Caki2 (cell line): ENCODE results near the gene TBL1XR1. TPM values are rescaled to one million over a fixed set of nuclear protein-coding genes. Genes with fewer than 3 reads are reported as not detected.

Source experiments
- DNase-seq: peaks from one replicate; pipeline ENCODE4 v3.0.0-alpha.2; 2015; ENCODE audit warnings: low read depth
- in situ Hi-C: cut with HindIII; loops from 2 replicates; pipeline ENCODE4 v1.10.0; 2016; ENCODE audit warnings: low sequenced_read_pairs, low pct_unique_long_range_greater_than_20kb, mixed read lengths
- total RNA-seq: library from RNA; depleted of rRNA; stranded (reverse); fragments of >200 nt; shearing (Covaris generic); gene quantifications from 2 replicates; pipeline ENCODE4 v1.2.3, GENCODE V29; 2014; ENCODE audit warnings: low replicate concordance

TBL1XR1 gene
- total RNA-seq, 1 experiment from 2014 or later = 178 TPM

GRCh38 chr3:177060492-177060891, 136.8 kb downstream of the TBL1XR1 start:
- in situ Hi-C loops = no loop called here
- no peak for DNase-seq

GRCh38 chr3:177058648-177059047, 138.6 kb downstream of the TBL1XR1 start:
- in situ Hi-C loops = no loop called here
- no peak for DNase-seq

GRCh38 chr3:177057768-177058167, 139.5 kb downstream of the TBL1XR1 start:
- in situ Hi-C loops = no loop called here

DNA sequence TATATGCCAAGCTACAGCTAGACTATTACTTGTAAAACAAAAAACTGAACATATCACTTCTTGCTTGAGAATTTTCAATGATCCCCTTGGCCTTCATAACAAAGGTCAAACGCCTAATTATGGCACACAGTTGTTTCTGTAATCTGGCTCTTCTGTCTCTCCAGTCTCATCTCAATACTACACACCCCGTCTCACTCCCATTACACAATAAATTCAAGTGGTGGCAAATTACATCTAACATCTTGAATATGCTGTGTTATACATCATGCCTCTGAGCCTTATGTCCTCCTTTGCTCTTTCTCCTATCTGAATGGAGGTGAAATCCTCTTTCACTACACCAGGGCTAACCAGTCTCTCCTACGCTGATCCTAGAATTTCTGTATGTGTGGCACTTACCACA, 140.4 kb downstream of the TBL1XR1 start:
- DNase-seq = no peak
- in situ Hi-C loops = no loop called here

More at GRCh38 chr3:177057768-177058167, 139.5 kb downstream of the TBL1XR1 start:
- no peak for DNase-seq

GRCh38 chr3:177055605-177056571, 141.4 kb downstream of the TBL1XR1 start:
- in situ Hi-C loops = no loop called here
- DNase-seq = no peak

- in situ Hi-C loops = no loop called here
- DNase-seq = no peak
Measured at GRCh38 chr3:177053107-177053506, 144.2 kb downstream of the TBL1XR1 start.

DNA sequence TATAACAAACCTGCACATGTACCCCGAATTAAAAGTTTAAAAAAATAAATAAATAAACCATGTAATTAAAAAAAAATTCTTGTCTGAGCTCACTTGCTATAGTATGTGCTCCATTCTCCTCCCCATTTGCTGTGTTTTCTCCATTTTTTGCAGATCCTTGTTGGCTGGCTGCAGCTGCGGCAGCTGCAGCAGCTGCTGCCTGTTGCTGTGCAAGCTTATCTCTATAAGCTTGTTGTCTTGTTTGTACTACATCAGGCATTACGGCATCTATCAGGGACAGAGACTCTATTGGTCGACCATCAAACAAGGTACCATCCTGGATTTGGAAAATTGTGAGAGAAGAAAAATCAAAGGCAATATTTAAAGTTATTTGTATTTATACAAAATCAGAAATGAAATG, 145.9 kb downstream of the TBL1XR1 start:
- in situ Hi-C loops = no loop called here
- DNase-seq = no peak

DNA sequence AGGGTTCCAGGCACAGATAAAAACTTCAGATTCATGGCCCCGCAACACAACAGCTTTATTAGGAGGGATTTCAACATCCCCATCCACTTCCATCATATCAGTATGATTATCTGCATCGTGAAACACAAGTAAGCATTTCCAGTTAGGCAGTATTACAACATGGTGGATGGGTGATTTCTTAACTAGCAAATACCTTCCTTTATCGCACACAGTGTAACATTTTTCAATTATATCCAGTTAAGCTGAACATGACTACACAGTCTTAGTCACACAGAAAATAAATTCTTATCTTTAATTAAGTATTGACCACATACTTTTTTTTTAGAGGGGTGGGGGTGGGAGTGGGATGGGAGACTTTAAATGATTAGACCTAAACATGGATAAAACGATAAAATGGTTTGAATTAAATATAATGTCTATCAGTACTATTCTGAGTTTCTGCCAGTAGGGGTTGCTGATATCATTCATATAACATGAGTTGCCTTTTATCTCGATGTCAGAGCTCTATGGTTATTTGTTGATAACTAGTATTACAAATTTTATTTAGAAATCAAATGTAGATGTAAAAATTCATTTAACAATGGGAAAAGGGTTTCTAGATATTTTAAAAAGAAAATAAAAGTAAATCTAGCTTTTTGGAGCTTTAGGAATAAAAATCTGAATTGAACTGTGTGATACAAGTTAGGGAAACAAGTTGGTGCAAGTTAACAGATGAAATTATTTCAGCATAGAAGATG, 146.6 kb downstream of the TBL1XR1 start:
- in situ Hi-C loops = no loop called here
- peak; percentile 36 for DNase-seq

DNA sequence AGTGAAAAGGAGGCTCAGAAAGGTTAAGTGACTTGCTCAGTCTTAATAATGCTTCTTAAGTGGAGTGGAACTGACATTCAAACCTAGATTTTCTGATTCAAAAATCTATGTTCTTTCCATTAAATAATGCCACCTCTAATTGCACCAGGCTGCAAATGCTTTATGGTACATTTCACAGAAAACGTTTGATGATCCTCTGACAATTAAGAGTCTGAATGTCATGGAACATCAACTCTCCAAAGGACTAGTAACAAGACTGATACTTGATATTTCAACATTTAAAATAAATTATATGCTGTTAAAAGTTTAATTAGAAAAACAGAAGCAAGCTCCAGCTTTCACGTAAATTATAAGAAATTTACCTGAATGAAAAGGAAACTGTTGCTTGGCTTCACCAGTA, 151.5 kb downstream of the TBL1XR1 start:
- in situ Hi-C loops = no loop called here
- DNase-seq = no peak

DNA sequence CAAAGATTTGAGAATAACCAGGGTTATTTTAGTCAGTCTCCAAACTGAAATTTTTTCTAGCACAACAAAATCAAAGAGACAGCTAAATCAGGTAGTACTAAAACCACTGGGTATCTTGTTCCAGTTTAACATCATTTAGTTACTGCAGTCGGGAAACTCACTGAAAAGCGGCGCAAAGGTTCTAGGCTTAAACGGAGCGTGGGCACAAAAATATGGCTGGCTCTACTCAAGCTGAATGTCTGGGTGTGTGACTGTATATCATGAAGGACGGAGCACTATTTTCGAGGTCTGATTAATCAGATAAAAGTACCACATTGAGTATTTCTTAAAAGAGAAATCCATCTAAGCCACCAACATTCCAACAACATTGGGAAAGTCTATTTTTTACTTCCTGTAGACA, 152.1 kb downstream of the TBL1XR1 start:
- DNase-seq = no peak
- in situ Hi-C loops = no loop called here

DNA sequence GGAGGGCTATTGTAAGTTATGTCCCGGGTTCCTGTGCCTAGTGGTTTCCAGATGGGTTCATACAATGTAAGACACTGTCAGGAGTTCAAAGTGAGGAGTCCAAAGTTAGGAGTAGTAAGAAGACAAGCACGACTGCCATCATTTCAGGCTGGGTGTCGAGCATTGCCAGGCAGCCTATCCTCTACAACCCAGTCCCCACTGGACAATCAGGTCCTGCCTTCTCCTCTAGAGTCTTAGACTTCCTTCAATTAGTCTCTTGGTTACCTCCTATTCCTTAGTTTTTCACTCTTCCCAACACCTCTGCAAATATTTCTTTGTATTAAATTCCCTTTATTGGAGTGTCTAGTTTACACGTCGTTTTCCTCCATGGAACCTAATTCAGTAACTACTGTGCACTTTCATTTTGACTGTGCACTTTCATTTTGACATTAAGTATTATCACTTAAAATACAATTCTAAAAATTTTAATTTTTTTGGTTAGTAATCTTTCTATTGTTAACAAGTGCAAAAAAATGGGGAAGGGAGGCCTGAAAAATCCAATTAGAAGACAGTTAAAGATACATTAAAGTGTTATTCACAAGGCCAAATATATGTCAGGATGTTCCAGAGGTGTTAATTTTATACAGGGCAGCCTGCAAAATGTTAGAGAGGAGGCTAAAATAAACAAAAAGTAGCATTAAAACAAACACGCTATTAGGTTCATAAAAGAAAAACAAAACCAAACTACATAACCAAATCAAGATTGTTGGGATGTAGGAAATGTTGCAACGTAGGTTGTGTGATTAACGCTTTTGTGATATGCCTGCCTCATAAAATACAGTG, 155.3 kb downstream of the TBL1XR1 start:
- no peak for DNase-seq
- in situ Hi-C loops = no loop called here

DNA sequence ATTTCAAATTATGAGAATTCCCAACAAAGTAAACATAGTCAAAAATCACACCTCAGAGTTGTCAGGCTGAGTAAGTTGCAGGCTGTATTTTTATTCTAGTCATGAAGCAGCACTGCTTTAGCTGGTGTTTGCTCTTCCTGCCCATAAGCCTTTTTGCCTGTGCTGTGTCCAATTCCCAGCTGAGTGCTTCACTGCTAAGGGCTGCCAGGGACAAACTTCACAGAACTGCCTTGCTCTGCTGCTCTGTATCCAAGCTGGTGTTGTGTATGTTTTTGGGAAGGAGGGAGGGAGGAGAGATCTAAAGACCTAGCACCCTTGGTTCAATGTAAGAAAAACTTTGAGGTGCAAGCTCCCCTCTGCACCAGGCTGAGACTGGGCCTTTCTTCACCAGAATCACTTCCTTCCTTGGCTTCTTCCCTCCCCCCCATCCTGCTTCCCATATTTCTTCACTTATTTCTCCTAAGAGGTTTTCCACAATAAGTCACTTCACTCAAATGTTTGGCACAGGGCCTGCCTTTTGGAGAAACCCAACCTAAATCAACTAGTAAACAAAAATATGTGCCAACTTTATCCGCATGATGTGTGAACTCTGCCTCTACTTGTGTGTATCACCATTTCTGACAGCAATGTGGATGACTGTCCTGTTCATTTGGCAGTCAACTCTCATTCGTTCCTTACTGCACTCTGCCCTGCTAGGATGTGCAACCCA, 156.1 kb downstream of the TBL1XR1 start:
- in situ Hi-C loops = no loop called here
- no peak for DNase-seq

DNA sequence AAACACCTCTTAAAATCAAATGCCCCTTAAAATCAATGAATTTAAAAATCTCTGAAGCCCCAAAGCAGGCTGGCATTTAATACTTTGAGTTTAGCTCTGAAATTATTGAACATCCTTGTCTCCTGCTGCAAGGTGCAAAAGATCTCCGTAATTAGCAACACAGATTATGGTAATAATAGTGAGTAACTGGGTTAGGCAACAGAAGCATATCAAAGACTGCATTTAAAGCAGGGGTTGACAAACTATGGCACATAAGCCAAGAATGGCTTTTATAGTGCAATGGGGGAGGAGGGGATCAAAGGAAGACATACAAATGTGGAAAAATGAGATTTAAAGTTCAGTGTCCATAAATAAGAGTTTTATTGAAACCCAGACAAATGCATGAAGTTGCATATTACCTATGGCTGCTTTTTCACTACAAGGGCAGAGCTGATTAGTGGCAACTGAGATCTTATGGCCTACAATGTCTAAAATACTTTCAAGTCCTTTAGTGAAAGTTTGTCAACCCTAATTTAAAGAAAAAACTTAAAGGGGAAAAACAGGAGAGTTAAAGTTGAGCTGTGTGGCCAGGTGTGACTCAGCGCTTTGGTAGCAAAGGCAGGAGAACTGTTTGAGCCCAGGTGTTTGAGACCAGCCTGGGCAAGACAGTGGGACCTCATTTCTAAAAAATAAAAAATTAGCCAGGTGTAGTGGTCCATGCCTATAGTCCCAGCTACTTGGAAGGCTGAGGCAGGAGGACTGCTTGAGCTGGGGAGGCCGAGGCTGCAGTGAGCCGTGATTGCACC, 157.6 kb downstream of the TBL1XR1 start:
- DNase-seq = no peak
- in situ Hi-C loops = no loop called here

DNA sequence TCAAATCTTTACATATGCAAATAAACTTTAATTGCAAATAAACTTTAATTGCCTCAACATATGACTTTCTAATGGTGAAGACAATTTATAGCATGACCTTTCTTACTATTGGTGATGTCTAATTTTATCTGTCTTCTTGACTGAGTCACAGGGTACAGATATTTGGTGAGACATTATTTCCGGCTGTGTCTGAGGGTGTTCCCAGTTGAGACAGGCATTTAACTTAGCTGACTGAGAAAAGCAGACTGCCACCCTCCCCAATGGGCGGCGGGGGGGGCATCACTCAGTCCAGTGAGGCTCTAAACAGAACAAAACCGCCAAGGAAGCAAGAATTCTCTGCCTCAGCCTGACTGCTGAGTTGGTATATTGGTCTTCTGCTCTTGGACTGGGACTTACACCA, 160.0 kb downstream of the TBL1XR1 start:
- DNase-seq = no peak
- in situ Hi-C loops = no loop called here

DNA sequence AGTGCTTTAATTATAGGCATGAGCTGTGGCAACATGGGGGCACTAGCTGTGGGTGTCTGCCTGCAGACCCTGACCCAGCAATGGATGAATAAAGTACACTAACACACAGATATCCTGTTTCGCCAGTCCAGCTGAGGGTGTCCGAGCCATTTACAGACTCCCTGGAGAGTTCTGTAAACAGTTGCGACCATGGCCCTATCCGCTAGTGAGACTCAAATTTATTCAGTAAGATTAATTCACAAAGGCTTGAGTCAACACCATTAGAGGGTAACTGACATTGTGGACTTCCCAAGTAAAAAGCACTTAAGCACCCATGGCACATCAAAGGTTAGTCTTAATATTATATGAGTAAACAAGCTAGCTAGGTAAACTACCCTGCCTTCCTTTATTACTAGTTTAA, 161.6 kb downstream of the TBL1XR1 start:
- DNase-seq = no peak
- in situ Hi-C loops = no loop called here

DNA sequence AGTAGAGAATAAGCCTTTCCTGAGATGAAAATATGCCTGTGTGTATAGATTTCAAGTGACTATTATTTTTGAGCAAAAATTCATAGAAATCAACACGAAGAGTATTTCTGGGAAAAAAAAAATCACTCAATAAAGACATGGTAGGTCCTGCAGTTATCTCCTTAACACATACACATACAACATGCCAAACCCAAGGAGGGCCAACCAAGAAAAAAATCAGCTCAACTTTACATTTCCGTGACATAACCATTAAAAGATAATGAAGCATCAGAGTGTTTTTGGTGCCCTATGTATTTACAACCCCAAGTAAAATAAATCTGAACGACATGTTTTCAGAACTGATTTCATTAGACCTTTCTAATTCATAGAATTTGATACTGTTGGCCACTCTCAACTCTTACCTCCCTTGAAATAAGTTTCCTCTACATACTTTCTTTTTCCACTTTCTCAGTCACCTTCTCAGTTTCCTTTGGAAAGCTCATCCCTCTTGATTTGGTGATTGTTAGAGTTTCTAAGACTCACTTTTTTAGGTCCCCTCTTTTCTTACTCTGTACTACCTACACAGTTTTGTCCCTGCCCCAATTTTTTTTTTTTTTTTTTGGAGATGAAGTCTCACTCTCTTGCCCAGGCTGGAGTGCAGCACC, 162.3 kb downstream of the TBL1XR1 start:
- in situ Hi-C loops = no loop called here
- no peak for DNase-seq
